GM12892 (cell line): ENCODE data around the gene CNOT2.

ENCODE experiments used
- POLR2A ChIP-seq: IDR thresholded peaks from 2 replicates; pipeline ENCODE4 v1.6.1; 2011; ENCODE audit warnings: low read depth, low read length, control low read depth
- POLR2AphosphoS5 ChIP-seq: IDR thresholded peaks from 2 replicates; pipeline ENCODE4 v1.6.1; 2011; ENCODE audit warnings: low read depth, low read length, control low read depth

DNA sequence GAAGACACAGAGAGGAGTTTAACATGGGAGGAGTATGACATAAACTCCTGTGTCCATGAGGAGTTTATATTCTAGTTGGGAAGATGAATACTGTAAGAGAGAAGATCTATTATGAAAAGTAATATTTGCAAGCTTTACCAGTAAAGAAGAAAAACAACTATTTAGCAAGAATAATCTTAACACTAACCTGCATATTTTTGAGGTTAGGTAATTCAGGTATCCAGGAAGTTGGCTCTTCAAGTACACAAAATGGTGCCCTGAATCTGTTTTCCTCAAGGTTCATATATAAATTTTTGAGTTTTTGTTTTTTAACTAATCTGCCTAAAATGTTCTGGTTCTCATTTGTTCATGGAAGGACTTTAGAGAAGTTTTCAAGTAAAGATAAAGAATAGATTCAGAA lies 89.0 kb downstream of the CNOT2 start:
- TF ChIP-seq POLR2A = no peak
- no peak for TF ChIP-seq POLR2AphosphoS5
